HepG2 (cell line): ENCODE data around the gene HTN1. TPM values are rescaled to one million over a fixed set of nuclear protein-coding genes. Genes with fewer than 3 reads are reported as not detected.

Experiments
- ATAC-seq: fragments of 200-7000 bp; cut with Tn5 transposase; 3 replicates; pipeline ENCODE4 v1.9.1; 2020; ENCODE audit warnings: mild to moderate bottlenecking, moderate library complexity
- BruUV-seq: library from RNA; stranded (reverse); fragments of 400-500 nt; replicated peaks from 2 replicates; lab custom pipeline; 2021; lab: Mats Ljungman, UMichigan
- CTCF ChIA-PET: fragments of 300-600 bp; formaldehyde crosslinking; extraction: SDS; loops from one replicate; lab custom pipeline; 2021; ENCODE audit warnings: low total read pairs, inconsistent platforms, low intra/inter-chr PET ratio; lab: Yijun Ruan, JAX
- POLR2A ChIA-PET: fragments of 350-600 bp; sonication (Branson Sonifier 250); formaldehyde crosslinking; loops from one replicate; lab custom pipeline; 2020; ENCODE audit warnings: antibody characterized with exemption, inconsistent platforms; lab: Yijun Ruan, JAX
- DNase-seq: peaks from one replicate; pipeline ENCODE4 v3.0.0-alpha.2; 2015; ENCODE audit warnings: low spot score
- FAIRE-seq: peaks from 3 replicates; lab custom pipeline; 2011; peaks lifted over from hg19 to GRCh38; lab: Jason Lieb, UNC
- H2AFZ ChIP-seq: one replicate; pipeline ENCODE4 v1.6.1; 2011; ENCODE audit warnings: low read length, inconsistent platforms
- H3K27ac ChIP-seq: fragments of 300-600 bp; 3 replicates; pipeline ENCODE4 v1.8.0; 2011; ENCODE audit warnings: mixed run types, mild to moderate bottlenecking, mixed read lengths, low read length, inconsistent platforms; ENCODE audit not compliant: insufficient read depth; ENCODE audit errors: extremely low read length
- H3K27me3 ChIP-seq, 2 experiments: fragments of 200-600 bp in 1 of 2; 2 replicates in 1 of 2; 3 replicates in 1 of 2; pipeline versions ENCODE4 v1.6.0 to v1.8.0; 2011; ENCODE audit warnings: low read length in 2 of 2, mild to moderate bottlenecking in 2 of 2, moderate library complexity in 2 of 2, inconsistent platforms in 1 of 2; ENCODE audit not compliant: insufficient read depth in 2 of 2, control insufficient read depth in 1 of 2
- H3K36me3 ChIP-seq, 2 experiments: fragments of 200-600 bp in 1 of 2; replicated peaks in 1 of 2; 2 replicates in 1 of 2; 3 replicates in 1 of 2; pipeline versions ENCODE4 v1.5.1 to v1.8.0; 2011; ENCODE audit warnings: low read length in 2 of 2, inconsistent platforms in 1 of 2; ENCODE audit not compliant: insufficient read depth in 2 of 2, control insufficient read depth in 1 of 2
- H3K4me1 ChIP-seq: 2 replicates; pipeline ENCODE4 v1.5.1; 2012; ENCODE audit warnings: low read length, inconsistent platforms; ENCODE audit not compliant: insufficient read depth
- H3K4me2 ChIP-seq: 2 replicates; pipeline ENCODE4 v1.6.0; 2011; ENCODE audit warnings: low read depth, low read length, inconsistent platforms
- H3K4me3 ChIP-seq, 3 experiments: fragments of 200-600 bp in 1 of 3; sonication (generic), shearing (Covaris generic) in 1 of 3; replicated peaks in 1 of 3; 2 replicates each; pipeline ENCODE4 v1.5.1; 2011 to 2016; ENCODE audit warnings: low read length in 3 of 3, inconsistent platforms in 2 of 3, low read depth in 2 of 3, mild to moderate bottlenecking in 2 of 3, control low read depth in 1 of 3, mixed read lengths in 1 of 3; ENCODE audit not compliant: insufficient read depth in 1 of 3
- H3K79me2 ChIP-seq: one replicate; pipeline ENCODE4 v1.6.1; 2011; ENCODE audit warnings: low read length, inconsistent platforms; ENCODE audit not compliant: insufficient read depth
- H3K9ac ChIP-seq: 2 replicates; pipeline ENCODE4 v1.6.0; 2011; ENCODE audit warnings: mild to moderate bottlenecking, low read depth, low read length, inconsistent platforms; ENCODE audit not compliant: insufficient read depth
- H3K9me3 ChIP-seq: 2 replicates; pipeline ENCODE4 v1.5.1; 2012; ENCODE audit warnings: mild to moderate bottlenecking, low read length
- H4K20me1 ChIP-seq: 2 replicates; pipeline ENCODE4 v1.6.0; 2011; ENCODE audit warnings: inconsistent platforms, mild to moderate bottlenecking, low read length, moderate library complexity; ENCODE audit not compliant: insufficient read depth
- DNMT1 ChIP-seq: sonication (generic); formaldehyde crosslinking; IDR thresholded peaks from 2 replicates; pipeline ENCODE4 v1.5.1; 2020; ENCODE audit warnings: mild to moderate bottlenecking, missing genetic modification reagents
- ETV5 ChIP-seq: IDR thresholded peaks from 2 replicates; pipeline ENCODE4 v1.6.1; 2018; ENCODE audit warnings: missing biosample characterization, missing genetic modification reagents, inconsistent platforms, borderline replicate concordance
- PHF8 ChIP-seq: sonication (generic); formaldehyde crosslinking; IDR thresholded peaks from 2 replicates; pipeline ENCODE4 v1.5.0; 2020; ENCODE audit warnings: missing genetic modification reagents
- RELA ChIP-seq: sonication (generic); formaldehyde crosslinking; IDR thresholded peaks from 2 replicates; pipeline ENCODE4 v1.4.0; 2020; ENCODE audit warnings: missing genetic modification reagents
- SIX1 ChIP-seq: sonication (generic); formaldehyde crosslinking; IDR thresholded peaks from 2 replicates; pipeline ENCODE4 v1.4.0; 2020; ENCODE audit warnings: missing genetic modification reagents, borderline replicate concordance
- WGBS: methylation state at CpG from one replicate; pipeline ENCODE4 v1.1.6; 2017; ENCODE audit warnings: low lambda C conversion rate; 5-methylcytosine and 5-hydroxymethylcytosine counted together
- in situ Hi-C: cut with HindIII; loops from 2 replicates; pipeline ENCODE4 v1.10.0; 2017; ENCODE audit warnings: low pct_unique_long_range_greater_than_20kb; ENCODE audit not compliant: extremely low pct_ligation_motif_present
- intact Hi-C: fragments of 100-400 bp; cut with micrococcal nuclease; formaldehyde crosslinking; loops from one replicate; pipeline ENCODE4 v1.10.0; 2022; ENCODE audit not compliant: unreplicated experiment
- polyA plus RNA-seq, 8 experiments: library from polyadenylated mRNA; depleted of rRNA in 3 of 8; stranded (reverse) in 7 of 8; unstranded in 1 of 8; fragments of >200 nt; fragmentation: Illumina TruSeq in 4 of 8; extraction: Trizol in 4 of 8; gene quantifications; 2 replicates each; pipeline versions ENCODE4 v1.2.1 to v1.2.3, GENCODE V29; 2011 to 2016; ENCODE audit warnings: low read depth in 4 of 8, missing spikeins in 1 of 8, mixed read lengths in 1 of 8; ENCODE audit not compliant: insufficient read depth in 1 of 8
- total RNA-seq, 5 experiments: library from RNA; depleted of rRNA; stranded (reverse); fragments of >200 nt; fragmentation: Illumina TruSeq; extraction: Trizol; gene quantifications; 2 replicates each; pipeline ENCODE4 v1.2.3, GENCODE V29; 2016; ENCODE audit warnings: low read depth in 1 of 5
- TF ChIP-seq, protein P1 (sequence below): sonication (generic); formaldehyde crosslinking; IDR thresholded peaks from 2 replicates; pipeline ENCODE4 v1.4.0; 2020; ENCODE audit warnings: mild to moderate bottlenecking, missing genetic modification reagents
- TF ChIP-seq, protein P2 (sequence below): sonication (generic); formaldehyde crosslinking; IDR thresholded peaks from 2 replicates; pipeline ENCODE4 v1.4.0; 2020; ENCODE audit warnings: mild to moderate bottlenecking, missing genetic modification reagents
- TF ChIP-seq, protein P3 (sequence below): sonication (generic); formaldehyde crosslinking; IDR thresholded peaks from 2 replicates; pipeline ENCODE4 v1.4.0; 2020; ENCODE audit warnings: mild to moderate bottlenecking, missing genetic modification reagents, borderline replicate concordance

HTN1 gene
- total and polyA plus RNA-seq, 2 of the 13 experiments (the other 11 are each of a cell fraction or from before 2014, with no cell fraction given): 0.21 TPM; not detected in 1

GRCh38 chr4:70002507-70002906 is 47.7 kb upstream of the HTN1 start (continued):
- TF ChIP-seq PHF8 (CRISPR knock-in tag) (no peak), RELA (no peak)
- TF ChIP-seq, protein P1, sequence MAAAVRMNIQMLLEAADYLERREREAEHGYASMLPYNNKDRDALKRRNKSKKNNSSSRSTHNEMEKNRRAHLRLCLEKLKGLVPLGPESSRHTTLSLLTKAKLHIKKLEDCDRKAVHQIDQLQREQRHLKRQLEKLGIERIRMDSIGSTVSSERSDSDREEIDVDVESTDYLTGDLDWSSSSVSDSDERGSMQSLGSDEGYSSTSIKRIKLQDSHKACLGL (CRISPR knock-in tag): no peak
- TF ChIP-seq, protein P2, sequence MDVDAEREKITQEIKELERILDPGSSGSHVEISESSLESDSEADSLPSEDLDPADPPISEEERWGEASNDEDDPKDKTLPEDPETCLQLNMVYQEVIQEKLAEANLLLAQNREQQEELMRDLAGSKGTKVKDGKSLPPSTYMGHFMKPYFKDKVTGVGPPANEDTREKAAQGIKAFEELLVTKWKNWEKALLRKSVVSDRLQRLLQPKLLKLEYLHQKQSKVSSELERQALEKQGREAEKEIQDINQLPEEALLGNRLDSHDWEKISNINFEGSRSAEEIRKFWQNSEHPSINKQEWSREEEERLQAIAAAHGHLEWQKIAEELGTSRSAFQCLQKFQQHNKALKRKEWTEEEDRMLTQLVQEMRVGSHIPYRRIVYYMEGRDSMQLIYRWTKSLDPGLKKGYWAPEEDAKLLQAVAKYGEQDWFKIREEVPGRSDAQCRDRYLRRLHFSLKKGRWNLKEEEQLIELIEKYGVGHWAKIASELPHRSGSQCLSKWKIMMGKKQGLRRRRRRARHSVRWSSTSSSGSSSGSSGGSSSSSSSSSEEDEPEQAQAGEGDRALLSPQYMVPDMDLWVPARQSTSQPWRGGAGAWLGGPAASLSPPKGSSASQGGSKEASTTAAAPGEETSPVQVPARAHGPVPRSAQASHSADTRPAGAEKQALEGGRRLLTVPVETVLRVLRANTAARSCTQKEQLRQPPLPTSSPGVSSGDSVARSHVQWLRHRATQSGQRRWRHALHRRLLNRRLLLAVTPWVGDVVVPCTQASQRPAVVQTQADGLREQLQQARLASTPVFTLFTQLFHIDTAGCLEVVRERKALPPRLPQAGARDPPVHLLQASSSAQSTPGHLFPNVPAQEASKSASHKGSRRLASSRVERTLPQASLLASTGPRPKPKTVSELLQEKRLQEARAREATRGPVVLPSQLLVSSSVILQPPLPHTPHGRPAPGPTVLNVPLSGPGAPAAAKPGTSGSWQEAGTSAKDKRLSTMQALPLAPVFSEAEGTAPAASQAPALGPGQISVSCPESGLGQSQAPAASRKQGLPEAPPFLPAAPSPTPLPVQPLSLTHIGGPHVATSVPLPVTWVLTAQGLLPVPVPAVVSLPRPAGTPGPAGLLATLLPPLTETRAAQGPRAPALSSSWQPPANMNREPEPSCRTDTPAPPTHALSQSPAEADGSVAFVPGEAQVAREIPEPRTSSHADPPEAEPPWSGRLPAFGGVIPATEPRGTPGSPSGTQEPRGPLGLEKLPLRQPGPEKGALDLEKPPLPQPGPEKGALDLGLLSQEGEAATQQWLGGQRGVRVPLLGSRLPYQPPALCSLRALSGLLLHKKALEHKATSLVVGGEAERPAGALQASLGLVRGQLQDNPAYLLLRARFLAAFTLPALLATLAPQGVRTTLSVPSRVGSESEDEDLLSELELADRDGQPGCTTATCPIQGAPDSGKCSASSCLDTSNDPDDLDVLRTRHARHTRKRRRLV (CRISPR knock-in tag): no peak
- TF ChIP-seq, all 625 proteins: peak for 0

- no TSS peak for BruUV-seq
- POLR2A ChIA-PET: no interaction called here
- Histone ChIP-seq H4K20me1 (no peaks in the 10 kb centered on the region), H3K9me3 (peaks cover 4% of the 10 kb centered on the region; the same call in 1 of the 2 replicates), H3K27me3 (no peaks in the 10 kb centered on the region), H3K36me3 (no peaks in the 10 kb centered on the region), H2AFZ (no peak overlapping the region), H3K9ac (no peak overlapping the region), H3K27ac (no peak overlapping the region), H3K4me1 (peaks cover 9% of the 10 kb centered on the region; the same call in 1 of the 2 replicates), H3K4me2 (no peak overlapping the region), H3K79me2 (no peaks in the 10 kb centered on the region), H3K4me3 (no peak overlapping the region)
- in situ Hi-C loops (no loop called here), intact Hi-C loops (no loop called here)
- no peak for ATAC-seq
- TF ChIP-seq ETV5 (CRISPR knock-in tag) (no peak), DNMT1 (no peak), SIX1 (CRISPR knock-in tag) (no peak)
- TF ChIP-seq, protein P3, sequence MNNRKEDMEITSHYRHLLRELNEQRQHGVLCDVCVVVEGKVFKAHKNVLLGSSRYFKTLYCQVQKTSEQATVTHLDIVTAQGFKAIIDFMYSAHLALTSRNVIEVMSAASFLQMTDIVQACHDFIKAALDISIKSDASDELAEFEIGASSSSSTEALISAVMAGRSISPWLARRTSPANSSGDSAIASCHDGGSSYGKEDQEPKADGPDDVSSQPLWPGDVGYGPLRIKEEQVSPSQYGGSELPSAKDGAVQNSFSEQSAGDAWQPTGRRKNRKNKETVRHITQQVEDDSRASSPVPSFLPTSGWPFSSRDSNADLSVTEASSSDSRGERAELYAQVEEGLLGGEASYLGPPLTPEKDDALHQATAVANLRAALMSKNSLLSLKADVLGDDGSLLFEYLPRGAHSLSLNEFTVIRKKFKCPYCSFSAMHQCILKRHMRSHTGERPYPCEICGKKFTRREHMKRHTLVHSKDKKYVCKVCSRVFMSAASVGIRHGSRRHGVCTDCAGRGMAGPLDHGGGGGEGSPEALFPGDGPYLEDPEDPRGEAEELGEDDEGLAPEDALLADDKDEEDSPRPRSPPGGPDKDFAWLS (CRISPR knock-in tag): no peak
- WGBS: 44% methylated on average over 3 of the region's 3 CpGs
- CTCF ChIA-PET: no interaction called here
- FAIRE-seq: no peak
- no peak for DNase-seq
Observed at GRCh38 chr4:70008771-70009170, 41.5 kb upstream of the HTN1 start.
